Panc1 (cell line): ENCODE results near the gene CCR1. TPM values are rescaled to one million over a fixed set of nuclear protein-coding genes. Genes with fewer than 3 reads are reported as not detected.

ENCODE experiments used
- ATAC-seq: fragments of 200-7000 bp; cut with Tn5 transposase; 2 replicates; pipeline ENCODE4 v1.9.1; 2020; ENCODE audit warnings: mild to moderate bottlenecking, moderate library complexity
- BruUV-seq: library from RNA; stranded (reverse); fragments of 400-500 nt; replicated peaks from 2 replicates; lab custom pipeline; 2021; lab: Mats Ljungman, UMichigan
- CTCF ChIA-PET: fragments of 300-600 bp; sonication (Branson Sonifier 250); formaldehyde crosslinking; loops from one replicate; lab custom pipeline; 2022; ENCODE audit warnings: antibody characterized with exemption; lab: Charles Lee
- POLR2A ChIA-PET: fragments of 300-600 bp; sonication (Branson Sonifier 250); formaldehyde crosslinking; loops from one replicate; lab custom pipeline; 2022; ENCODE audit warnings: antibody characterized with exemption; lab: Charles Lee
- DNase-seq: peaks from one replicate; pipeline ENCODE4 v3.0.0-alpha.2; 2010; ENCODE audit warnings: low read depth, low spot score
- H3K27ac ChIP-seq: 2 replicates; pipeline ENCODE4 v1.5.1; 2011; ENCODE audit warnings: mild to moderate bottlenecking, low read length, inconsistent platforms
- H3K27me3 ChIP-seq: fragments of 200-500 bp; sonication (Bioruptor generic); 2 replicates; pipeline ENCODE4 v1.6.0; 2014; ENCODE audit warnings: low read length, inconsistent platforms; ENCODE audit not compliant: control insufficient read depth, insufficient read depth
- H3K36me3 ChIP-seq: fragments of 200-500 bp; sonication (Bioruptor generic); 2 replicates; pipeline ENCODE4 v1.5.1; 2014; ENCODE audit warnings: inconsistent platforms, mild to moderate bottlenecking, low read length, moderate library complexity; ENCODE audit not compliant: control insufficient read depth, insufficient read depth
- H3K4me1 ChIP-seq: 2 replicates; pipeline ENCODE4 v1.5.1; 2011; ENCODE audit warnings: inconsistent platforms, mild to moderate bottlenecking, low read length, moderate library complexity; ENCODE audit not compliant: control insufficient read depth, insufficient read depth
- H3K4me3 ChIP-seq, 2 experiments: 2 replicates each; pipeline ENCODE4 v1.5.1; 2011 to 2012; ENCODE audit warnings: low read depth in 2 of 2, low read length in 2 of 2, mild to moderate bottlenecking in 2 of 2, inconsistent platforms in 1 of 2, moderate library complexity in 1 of 2
- H3K9me3 ChIP-seq: fragments of 200-500 bp; sonication (Bioruptor generic); 2 replicates; pipeline ENCODE4 v1.5.1; 2014; ENCODE audit warnings: low read depth, mild to moderate bottlenecking, inconsistent platforms, low read length, moderate library complexity; ENCODE audit not compliant: control insufficient read depth, insufficient read depth
- POLR2AphosphoS5 ChIP-seq: IDR thresholded peaks from 2 replicates; pipeline ENCODE4 v1.6.1; 2012; ENCODE audit warnings: mild to moderate bottlenecking, low read depth, low read length, moderate library complexity
- REST ChIP-seq, 2 experiments: IDR thresholded peaks; 2 replicates each; pipeline ENCODE4 v1.6.1; 2011 to 2012; ENCODE audit warnings: low read depth in 2 of 2, control low read depth in 1 of 2, low read length in 1 of 2, mild to moderate bottlenecking in 1 of 2, moderate library complexity in 1 of 2; ENCODE audit not compliant: insufficient read depth in 1 of 2
- SIN3A ChIP-seq: IDR thresholded peaks from 2 replicates; pipeline ENCODE4 v1.6.1; 2012; ENCODE audit warnings: low read depth, mild to moderate bottlenecking, low read length, moderate library complexity, borderline replicate concordance; ENCODE audit not compliant: insufficient read depth
- TCF7L2 ChIP-seq: IDR thresholded peaks from 2 replicates; pipeline ENCODE4 v1.6.1; 2011; ENCODE audit warnings: mild to moderate bottlenecking, low read depth, low read length, inconsistent platforms
- in situ Hi-C: cut with HindIII; loops from 2 replicates; pipeline ENCODE4 v1.10.0; 2016; ENCODE audit warnings: low sequenced_read_pairs, low pct_unique_long_range_greater_than_20kb
- intact Hi-C: fragments of 100-400 bp; cut with micrococcal nuclease; formaldehyde crosslinking; loops from one replicate; pipeline ENCODE4 v1.10.0; 2022; ENCODE audit not compliant: unreplicated experiment
- total RNA-seq: library from RNA; stranded (reverse); gene quantifications from one replicate; pipeline ENCODE4 v1.2.1, GENCODE V29; 2021; ENCODE audit not compliant: unreplicated experiment
- TF ChIP-seq, protein P1 (sequence below): fragments of 450-650 bp; IDR thresholded peaks from 2 replicates; pipeline ENCODE4 v1.5.1; 2017; ENCODE audit warnings: mild to moderate bottlenecking

CCR1 gene
- total RNA-seq, 1 experiment from 2014 or later: not detected

- Histone ChIP-seq H3K36me3 (no peaks in the 10 kb centered on the region), H3K27ac (no peak overlapping the region), H3K4me3 (no peak overlapping the region), H3K4me1 (no peaks in the 10 kb centered on the region), H3K27me3 (no peaks in the 10 kb centered on the region; the same call in 1 of the 2 replicates), H3K9me3 (no peaks in the 10 kb centered on the region)
- ChIA-PET CTCF (no interaction called here), POLR2A (no interaction called here)
- DNase-seq: no peak
- in situ Hi-C loops (no loop called here), intact Hi-C loops (no loop called here)
- BruUV-seq: no TSS peak
- TF ChIP-seq REST (IDR thresholded peaks at IDR 0.05; ENCODE audit: insufficient read depth in 1 of 2, low read depth in 2 of 2, low read length in 1 of 2) (no peak), SIN3A (no peak), TCF7L2 (no peak), POLR2AphosphoS5 (no peak)
- TF ChIP-seq, protein P1, sequence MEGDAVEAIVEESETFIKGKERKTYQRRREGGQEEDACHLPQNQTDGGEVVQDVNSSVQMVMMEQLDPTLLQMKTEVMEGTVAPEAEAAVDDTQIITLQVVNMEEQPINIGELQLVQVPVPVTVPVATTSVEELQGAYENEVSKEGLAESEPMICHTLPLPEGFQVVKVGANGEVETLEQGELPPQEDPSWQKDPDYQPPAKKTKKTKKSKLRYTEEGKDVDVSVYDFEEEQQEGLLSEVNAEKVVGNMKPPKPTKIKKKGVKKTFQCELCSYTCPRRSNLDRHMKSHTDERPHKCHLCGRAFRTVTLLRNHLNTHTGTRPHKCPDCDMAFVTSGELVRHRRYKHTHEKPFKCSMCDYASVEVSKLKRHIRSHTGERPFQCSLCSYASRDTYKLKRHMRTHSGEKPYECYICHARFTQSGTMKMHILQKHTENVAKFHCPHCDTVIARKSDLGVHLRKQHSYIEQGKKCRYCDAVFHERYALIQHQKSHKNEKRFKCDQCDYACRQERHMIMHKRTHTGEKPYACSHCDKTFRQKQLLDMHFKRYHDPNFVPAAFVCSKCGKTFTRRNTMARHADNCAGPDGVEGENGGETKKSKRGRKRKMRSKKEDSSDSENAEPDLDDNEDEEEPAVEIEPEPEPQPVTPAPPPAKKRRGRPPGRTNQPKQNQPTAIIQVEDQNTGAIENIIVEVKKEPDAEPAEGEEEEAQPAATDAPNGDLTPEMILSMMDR: no peak
- ATAC-seq: no peak
Observed at GRCh38 chr3:46231323-46231722, 23.2 kb upstream of the CCR1 start.

DNA sequence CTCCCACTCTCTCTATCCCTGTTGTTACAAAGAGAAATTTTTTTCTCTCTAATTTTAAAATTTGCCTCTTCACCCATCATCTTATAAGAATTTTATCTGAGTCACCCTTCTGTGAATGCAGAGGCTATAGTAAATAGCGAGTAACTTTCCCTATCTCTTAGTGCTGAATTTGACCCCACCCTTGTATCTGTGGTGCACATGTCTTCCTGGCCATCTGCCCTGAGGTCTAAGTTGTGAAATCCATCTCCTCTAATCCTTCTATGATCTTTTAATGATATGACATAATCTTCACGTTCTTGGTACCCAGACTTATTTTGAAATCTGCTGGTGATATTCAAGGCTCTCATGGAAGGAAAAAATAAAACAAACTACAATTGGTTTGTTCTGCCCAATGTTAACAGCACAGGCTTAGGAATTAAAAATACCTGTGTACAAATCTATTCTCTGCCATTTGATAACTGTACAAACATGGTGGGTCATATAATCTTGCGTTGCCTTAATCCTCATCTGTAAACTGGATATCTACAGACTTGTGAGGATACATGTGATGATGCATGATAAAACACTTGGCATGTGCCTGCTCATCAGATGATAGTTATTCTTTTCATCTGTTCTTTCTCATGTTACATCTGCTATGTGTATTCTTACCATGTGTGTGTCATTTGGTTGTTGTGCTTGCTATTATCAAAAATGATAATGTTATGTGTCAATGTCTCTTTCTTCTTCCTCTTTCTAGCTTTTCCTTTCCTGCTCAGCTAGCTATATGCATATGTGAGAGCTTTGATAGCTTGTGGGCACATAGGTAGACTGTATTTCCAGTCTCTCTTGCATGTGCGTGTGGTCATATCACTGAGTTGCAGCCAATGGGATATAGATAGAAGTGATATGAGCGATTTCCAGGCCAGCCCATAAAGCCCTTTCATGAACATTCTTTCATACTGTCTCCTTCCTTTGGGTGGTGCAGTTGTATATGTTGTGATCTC lies 20.4 kb upstream of the CCR1 start:
- ChIA-PET POLR2A (no interaction called here), CTCF (interaction anchor here (0.5 kb wide), 1 partner anchor 133 kb away, joined by 4 read pairs; no protein-coding TSS in a partner anchor)
- BruUV-seq: no TSS peak
- ATAC-seq (no peak), DNase-seq (no peak)
- Histone ChIP-seq H3K4me3 (no peak overlapping the region), H3K9me3 (no peaks in the 10 kb centered on the region), H3K27ac (no peak overlapping the region), H3K27me3 (0 out of 2 replicates have a peak, but pooled peaks cover 2% of the 10 kb centered on the region), H3K4me1 (no peaks in the 10 kb centered on the region), H3K36me3 (no peaks in the 10 kb centered on the region)
- no peak for TF ChIP-seq POLR2AphosphoS5
- no peak for TF ChIP-seq SIN3A
- TF ChIP-seq, protein P1: no peak
- no peak for TF ChIP-seq TCF7L2
- TF ChIP-seq REST (IDR thresholded peaks at IDR 0.05; ENCODE audit: insufficient read depth in 1 of 2, low read depth in 2 of 2, low read length in 1 of 2): no peak
- in situ Hi-C loops: no loop called here
- intact Hi-C loops: no loop called here
